ENCODE results near the gene VEZT.

VEZT gene

DNA sequence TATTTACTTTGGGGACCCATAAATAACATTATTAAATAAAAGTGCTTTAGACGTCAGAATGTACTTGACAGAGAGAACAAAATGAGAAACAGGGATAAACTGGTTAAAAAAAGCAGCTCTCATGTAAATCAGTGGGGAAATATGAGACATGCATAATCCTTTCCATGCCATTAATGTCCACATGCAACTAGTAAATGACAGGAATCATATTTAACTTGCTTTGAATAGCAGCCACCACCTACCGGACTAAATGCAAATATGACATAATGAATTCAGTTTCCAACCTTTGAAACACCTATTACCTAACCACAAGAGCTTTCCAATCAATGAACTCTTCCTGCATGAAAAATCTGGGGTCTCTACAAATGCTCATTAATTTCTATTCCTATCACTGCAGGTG, 20.0 kb upstream of the VEZT start:
- H3K4me3 ChIP-seq (ENCODE audit: low read length), result no peak overlapping the region
- DNase-seq (ENCODE audit: low read depth, low spot score), result no peak

DNA sequence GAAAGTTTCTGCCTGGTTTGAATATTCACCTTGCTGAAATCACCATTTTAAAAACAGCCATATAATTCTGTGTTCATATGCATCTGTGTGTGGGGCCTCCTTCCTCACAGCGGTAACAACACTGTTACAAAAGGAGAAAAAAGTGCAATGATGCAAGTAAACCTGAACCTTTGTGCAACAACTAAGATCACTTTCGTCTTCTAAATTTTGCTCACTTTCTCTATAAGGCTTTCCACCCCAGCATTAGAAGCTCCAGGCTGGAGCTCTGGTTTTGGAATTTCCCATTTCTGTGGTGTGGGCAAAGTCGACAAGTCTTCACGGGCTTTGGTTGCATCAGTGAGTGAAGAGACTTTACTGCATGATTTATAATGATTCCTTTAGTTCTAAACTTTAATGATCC, 18.7 kb upstream of the VEZT start:
- no peak for DNase-seq (ENCODE audit: low read depth, low spot score)
- H3K4me3 ChIP-seq (ENCODE audit: low read length), result no peak overlapping the region

DNA sequence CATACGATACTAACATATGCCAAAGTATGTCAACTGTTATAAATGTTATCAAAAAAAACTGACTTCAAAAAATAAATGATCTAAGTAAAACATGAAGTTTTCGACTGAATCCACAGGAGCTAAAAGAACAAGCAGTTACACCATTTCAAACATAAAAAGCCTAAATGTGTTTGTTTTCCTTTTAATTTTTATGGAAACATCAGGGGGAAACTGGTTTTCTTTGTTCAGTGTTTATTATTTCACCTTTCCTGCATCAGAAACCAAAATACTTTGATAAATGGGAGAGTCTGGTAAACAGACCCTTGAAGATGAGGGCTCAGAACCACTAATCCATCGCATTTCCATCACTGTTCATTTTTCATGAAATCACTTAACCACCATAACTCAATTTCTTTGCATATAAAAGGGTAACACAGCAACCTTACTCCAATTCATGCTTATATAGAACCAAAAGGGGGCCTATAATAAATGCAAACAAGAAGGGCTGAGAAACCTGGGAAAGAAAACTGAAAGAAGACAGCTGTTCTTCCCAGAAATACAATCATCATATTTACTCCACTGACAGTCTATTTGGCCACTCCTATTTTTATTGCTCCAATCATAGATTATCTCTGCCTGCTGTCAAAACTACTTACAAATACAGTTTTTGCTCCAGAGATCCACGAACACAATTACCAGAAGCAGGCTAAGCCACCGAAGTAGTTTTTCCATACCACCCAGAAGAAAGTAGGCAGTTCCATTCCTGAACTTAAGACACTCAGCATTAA, 17.3 kb upstream of the VEZT start:
- no peak for DNase-seq (ENCODE audit: low read depth, low spot score)
- H3K4me3 ChIP-seq (ENCODE audit: low read length), result no peak overlapping the region

DNA sequence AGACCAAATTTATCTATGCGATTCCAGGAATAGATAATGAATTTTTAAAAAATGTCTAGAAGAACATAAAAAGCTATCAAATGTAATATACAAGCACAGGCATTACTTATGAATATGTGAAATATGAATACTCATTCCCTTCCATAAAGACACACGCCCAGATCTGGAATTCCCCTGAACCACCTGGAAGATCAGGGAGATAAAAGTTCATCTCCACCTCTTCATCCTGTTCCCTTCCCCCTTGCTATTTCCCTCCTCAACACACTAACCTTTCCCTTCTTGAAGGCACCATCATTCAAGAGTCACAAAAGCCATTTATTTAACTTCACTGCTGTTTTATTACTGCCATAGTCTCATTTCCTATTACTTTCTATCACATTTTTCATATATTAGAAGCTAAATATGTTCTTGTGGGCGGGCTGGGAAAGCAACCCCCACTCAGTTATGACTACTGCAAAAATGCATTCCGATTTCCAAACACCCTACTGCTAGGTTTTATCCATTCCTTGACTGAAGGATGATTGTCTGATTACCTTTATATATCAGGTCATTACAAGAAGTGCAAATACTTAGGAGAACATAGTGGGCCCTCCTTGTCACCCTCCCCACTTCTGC, 16.4 kb upstream of the VEZT start:
- no peak overlapping the region for H3K4me3 ChIP-seq (ENCODE audit: low read length)
- no peak for DNase-seq (ENCODE audit: low read depth, low spot score)

DNA sequence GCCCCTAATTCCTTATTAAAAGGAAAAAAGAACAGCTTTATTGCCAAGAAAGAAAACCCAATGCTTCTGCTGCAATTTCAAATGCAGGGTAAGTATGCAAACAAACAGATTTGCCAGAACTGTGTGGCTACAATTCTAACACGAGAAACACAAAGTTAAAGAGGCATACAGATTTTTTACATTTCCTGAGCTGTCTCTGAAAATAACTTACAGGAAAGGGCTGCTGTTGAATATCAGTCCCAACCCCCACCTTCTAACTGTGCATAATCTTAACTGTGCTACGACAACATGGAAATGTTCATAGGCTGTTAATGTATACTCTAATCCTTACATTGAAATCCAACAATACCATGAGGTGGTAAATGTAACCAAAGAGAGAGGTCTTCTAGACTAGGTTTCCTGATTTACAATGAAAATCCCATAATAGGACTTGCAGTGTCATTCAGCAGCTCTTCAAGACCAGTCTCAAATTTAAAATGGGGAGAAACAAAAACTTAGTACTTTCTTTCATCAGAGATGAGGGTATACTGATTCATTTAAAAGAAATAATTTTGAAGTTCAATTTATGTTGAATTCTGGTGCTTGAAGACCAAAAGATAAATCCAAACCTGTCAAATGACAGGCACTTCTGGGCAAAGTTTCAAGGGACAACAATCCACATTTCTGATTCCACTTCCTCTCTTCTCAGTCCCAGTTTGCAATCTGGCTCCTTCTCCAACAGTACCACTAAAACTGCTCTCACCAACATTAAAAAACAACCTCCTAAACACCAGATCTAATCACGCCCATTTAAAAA, 14.7 kb upstream of the VEZT start:
- DNase-seq (ENCODE audit: low read depth, low spot score), result no peak
- no peak overlapping the region for H3K4me3 ChIP-seq (ENCODE audit: low read length)

DNA sequence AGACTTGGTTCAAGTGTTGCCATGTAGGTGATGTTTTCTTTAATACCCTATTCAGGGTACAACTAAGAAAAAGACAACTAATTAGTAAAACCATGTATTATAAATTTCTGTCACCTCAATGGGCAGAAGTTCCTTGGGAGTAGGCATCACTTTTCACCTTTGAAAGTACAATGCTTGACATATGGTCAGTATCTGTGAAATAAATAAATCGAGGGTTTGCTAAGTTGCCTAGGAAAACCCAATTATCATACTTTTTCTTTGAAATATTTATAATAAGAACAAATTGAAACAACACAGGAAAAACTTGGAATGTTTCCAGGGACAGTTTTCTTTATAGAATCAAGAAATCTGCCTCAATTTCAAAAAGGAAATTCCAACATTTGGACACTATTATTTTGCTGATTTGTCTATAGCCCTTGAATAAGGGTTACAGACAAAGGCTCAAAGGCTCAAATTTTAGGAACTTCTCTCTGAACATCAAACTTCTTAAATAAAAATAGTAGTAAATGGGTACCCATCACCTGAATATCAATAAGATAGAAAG, 14.0 kb upstream of the VEZT start:
- H3K4me3 ChIP-seq (ENCODE audit: low read length), result no peak overlapping the region

DNA sequence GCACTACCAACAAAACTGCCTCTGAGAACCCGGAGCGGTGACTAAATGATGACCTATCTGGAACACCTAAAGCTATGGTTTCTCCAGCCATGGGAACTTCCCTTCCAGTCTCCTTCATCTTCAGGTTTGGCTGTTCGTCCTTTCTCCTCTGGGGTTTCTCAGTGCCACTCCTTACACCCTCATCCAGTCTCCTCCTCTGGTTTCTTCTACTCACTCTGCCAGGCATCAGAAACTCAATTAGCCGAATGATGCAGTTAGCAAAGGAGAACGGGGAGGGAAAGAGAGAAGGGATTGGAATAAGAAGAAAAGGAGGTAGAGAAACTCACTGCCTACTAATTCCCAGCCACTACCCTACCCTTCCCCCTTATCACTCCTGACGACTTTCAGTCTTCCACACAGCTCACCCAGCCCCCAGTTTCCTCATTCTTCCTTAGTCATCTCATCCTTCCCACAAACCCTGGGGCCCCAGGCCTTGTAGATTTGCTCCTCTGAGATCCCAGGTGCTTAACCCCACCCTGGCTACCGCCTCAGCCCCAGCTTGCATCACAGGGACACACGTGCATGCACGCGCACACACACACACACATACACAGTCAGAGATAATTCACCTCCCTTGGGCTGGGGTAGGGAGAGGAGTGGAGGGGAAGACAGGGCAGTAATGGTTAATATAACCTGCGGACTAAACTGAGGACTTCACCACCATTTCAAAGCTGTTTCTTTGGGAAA, 13.3 kb upstream of the VEZT start:
- DNase-seq (ENCODE audit: low read depth, low spot score), result no peak
- no peak overlapping the region for H3K4me3 ChIP-seq (ENCODE audit: low read length)

More for the DNA sequence above, 14.0 kb upstream of the VEZT start:
- no peak for DNase-seq (ENCODE audit: low read depth, low spot score)

DNA sequence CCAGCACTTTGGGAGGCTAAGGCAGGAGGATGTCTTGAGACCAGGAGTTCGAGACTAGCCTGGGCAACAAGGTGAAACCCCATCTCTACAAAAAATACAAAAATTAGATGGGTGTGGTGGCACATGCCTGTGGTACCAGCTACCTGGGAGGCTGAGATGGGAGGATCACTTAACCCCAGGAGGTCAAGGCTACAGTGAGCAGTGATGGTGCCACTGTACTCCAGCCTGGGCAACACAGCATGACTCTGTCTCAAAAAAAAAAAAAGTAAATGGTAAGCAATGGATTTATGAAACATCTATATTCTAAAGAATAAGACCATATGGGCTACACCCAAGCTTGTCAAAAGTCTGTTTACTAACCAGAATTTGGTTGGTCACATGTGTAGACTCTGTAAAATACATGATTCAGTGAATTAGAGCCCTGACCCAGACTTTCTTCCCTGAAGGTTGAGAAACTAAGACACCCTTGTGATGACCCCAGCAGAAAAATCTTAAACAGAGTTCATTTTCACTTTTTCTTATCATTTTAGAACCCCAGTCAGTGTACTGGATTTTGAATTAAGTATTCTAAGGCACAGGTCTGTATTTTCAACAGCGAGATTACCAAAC, 12.5 kb upstream of the VEZT start:
- H3K4me3 ChIP-seq (ENCODE audit: low read length), result no peak overlapping the region
- no peak for DNase-seq (ENCODE audit: low read depth, low spot score)

DNA sequence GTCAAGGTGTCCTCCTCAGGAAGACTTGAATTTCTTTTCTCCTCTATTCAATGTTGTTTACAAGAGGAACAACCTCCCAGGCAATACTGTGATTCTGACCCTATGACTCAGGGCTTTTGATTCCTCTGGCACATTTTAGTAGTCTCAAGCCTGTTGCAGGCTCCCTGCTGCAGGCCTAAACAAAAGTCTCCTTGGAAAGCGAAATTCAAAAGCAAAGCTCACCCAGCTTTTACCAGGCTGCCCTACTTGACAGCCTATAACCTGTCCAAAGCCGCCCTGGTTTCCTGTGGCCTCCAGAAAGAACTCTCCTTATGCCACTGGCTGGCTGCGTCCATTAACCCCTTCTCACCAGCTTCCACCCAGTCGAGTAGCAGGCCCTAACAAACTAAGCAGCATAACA, 11.9 kb upstream of the VEZT start:
- no peak overlapping the region for H3K4me3 ChIP-seq (ENCODE audit: low read length)
- no peak for DNase-seq (ENCODE audit: low read depth, low spot score)

DNA sequence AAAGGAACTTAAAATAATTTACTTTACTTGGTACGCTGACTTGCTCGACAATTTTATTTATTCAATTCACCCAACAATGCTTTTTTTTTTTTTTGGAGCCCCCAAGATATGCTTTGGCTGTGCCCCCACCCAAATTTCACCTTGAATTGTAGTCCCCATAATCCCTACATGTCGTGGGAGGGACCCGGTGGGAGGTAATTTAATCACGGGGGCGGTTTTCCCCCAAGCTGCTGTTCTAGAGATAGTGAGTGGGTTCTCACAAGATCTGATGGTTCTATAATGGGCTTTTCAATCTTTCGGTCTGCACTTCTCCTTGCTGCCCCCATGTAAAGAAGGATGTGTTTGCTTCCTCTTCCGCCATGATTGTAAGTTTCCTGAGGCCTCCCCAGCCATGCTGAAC, 10.7 kb upstream of the VEZT start:
- H3K4me3 ChIP-seq (ENCODE audit: low read length), result no peak overlapping the region
- DNase-seq (ENCODE audit: low read depth, low spot score), result no peak

DNA sequence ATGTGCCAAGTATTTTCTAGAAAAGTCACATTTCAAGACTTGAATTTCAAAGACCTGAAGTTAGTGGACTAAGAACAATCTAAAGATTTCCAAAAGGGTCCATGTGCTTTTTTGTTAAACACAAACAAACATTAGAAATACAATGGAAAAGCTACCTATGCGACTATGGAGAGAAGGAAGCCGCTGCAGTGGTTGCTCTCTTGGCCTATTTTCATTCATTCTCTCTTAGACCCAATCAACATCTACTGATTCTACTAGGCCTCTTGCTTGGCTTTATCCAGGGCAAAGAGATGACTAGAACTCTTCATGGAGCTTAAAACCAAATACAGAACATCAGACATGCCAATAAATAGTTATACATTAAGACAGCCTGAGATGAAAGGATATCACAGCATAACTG, 10.2 kb upstream of the VEZT start:
- DNase-seq (ENCODE audit: low read depth, low spot score), result no peak
- no peak overlapping the region for H3K4me3 ChIP-seq (ENCODE audit: low read length)

DNA sequence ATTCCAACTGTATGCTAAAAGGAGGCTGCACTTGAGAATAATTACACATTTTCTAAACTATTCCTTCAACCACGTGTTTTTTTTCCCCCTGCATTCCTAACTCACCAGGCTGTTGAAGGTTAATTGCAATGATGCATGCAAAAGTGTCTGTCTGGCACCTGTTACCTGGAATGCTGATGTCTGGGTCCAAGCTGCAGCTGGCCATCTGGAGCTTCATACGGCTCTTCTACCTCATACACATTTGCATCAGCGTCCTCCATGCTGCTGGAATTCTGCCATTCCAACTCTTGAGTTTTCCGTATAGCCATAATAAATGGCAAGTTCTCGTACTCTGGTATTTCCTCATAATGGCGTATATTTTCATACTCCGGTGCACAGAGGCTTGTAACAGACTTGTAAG, 8.9 kb upstream of the VEZT start:
- no peak overlapping the region for H3K4me3 ChIP-seq (ENCODE audit: low read length)
- no peak for DNase-seq (ENCODE audit: low read depth, low spot score)

DNA sequence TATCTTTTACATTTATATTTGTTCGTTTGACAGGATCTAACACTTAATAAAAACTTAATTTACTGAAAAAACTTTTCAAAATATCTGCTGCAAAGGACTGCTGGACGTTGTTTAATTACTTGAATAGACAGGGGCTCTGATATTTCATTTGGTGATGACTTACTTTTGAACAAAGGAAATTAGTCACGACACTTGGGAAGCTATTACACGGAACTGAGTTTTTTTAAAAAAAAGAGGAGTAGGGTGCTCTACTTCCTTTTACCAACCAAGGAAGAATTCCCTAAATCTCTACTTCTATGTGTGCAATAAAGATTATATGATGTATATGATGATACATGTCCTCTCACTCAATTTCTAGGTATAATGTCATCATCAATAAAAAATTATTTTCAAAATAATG, 5.0 kb upstream of the VEZT start:
- H3K4me3 ChIP-seq (ENCODE audit: low read length), result no peak overlapping the region
- no peak for DNase-seq (ENCODE audit: low read depth, low spot score)

DNA sequence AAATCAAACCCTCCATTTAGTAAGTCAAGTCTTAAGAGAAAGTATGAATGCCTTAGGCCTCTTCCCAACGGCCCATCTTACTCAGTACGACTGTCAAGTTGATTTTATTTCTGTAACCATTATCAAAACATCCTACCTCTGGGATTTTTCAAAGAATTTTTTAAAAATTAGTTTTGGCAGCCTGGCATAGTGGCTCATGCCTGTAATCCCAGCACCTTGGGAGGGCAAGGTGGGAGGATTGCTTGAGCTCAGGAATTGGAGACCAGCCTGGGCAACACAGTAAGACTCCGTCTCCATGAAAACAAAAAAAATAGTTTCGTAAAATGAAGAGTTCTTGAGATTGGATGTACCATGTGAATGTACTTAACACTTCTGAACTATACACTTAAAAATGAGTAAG, 4.5 kb upstream of the VEZT start:
- H3K4me3 ChIP-seq (ENCODE audit: low read length), result no peak overlapping the region
- DNase-seq (ENCODE audit: low read depth, low spot score), result no peak

DNA sequence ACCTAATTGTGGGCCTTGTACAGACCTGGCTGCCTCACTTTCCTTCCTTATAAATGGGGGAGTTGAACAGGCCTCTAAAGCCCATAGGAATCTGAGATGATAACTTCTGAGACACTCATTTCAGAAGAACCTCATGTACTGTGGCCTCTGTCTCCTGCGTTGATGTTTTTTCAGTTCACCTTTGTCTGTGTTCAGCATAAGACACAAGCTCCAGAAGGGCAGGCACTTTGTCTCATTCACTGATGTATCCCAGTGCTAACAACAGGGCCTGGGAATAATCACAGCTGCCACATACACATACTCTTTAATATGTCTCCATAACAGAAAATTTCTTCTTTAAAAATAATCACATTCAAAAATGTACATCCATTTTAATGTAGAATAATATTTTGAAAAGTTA, 3.7 kb upstream of the VEZT start:
- no peak overlapping the region for H3K4me3 ChIP-seq (ENCODE audit: low read length)
- DNase-seq (ENCODE audit: low read depth, low spot score), result no peak

DNA sequence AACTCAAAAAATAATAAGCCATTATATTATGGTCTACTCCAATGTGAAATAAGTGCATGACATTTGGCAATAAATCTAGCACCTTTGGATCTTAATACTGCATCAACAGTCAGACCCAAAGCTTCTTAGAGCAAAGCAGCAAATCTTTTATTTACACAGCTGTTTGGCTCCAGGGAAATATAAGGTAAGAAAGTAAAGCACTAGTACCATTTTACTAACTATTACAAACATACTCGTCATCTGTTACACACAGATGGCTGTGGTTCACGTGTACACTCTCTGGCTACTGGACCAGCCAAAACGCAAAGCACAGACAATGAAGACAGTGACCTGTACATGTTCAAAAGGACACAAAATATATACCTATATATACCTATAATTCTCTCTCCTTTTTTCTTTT, 3.1 kb upstream of the VEZT start:
- no peak for DNase-seq (ENCODE audit: low read depth, low spot score)
- H3K4me3 ChIP-seq (ENCODE audit: low read length), result no peak overlapping the region

DNA sequence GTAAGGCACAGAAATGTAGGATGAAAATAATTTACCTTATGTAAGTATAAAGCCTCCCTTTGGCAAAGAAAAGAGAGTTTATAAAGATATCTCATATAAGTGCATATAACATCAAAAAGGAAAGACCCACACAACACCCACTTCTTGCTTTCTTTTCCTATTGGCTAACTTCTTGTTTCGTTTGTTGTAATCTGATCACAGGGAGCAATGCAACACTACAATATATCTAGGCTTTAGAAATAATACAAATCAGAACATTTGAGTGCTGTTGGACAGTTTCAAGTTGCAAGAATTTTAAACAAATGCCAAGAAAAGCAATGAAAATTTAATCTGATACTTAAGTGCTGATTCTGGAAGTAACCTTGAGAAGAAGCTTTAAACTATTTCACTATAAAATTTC, 1.7 kb upstream of the VEZT start:
- no peak overlapping the region for H3K4me3 ChIP-seq (ENCODE audit: low read length)
- no peak for DNase-seq (ENCODE audit: low read depth, low spot score)

DNA sequence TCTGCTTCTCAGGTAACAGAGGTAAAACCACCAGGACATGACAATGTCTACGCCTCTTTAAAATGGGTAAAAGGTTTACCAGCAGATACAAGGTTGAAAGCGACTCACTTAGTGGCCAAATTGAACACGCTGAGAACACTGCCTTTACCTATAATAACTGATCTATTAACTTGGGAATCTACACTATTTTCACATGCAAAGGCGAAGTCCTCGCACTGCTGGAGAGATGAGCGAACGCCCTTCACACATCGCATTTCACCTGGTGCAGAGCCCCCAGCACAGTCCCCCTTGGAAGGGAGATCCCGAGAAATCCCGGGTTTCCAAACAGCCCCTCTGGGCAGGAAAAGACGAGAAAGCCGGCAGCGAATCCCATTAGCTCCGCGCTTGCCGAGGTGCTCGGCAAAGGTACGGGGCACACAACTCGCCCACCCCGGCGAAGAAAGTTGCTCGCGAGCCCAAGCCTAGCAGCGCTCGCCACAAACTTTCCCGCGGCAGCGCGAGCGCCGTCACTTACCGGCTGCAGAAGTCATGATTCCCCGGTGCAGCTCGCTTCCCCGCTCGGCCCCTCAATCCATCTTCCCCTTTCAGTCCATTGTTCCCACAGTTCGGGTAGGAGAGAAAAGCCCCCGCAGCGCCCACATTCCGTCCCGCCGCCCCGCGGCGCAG, 763 bp upstream of the VEZT start:
- DNase-seq (ENCODE audit: low read depth, low spot score), result peak; percentile 39
- peak overlapping the region; percentile 88 for H3K4me3 ChIP-seq (ENCODE audit: low read length)

Measured in Jurkat, Clone E6-1 (cell line).